A204.1 (cell line): ENCODE measurements around the gene ESPN.
"Not testable (repeated sequence)": the region's sequence is repeated elsewhere in the genome, so short reads cannot be mapped to it uniquely, and the experiment has no call there.

Experiments
- FAIRE-seq: peaks from 2 replicates; lab custom pipeline; 2012; peaks lifted over from hg19 to GRCh38; lab: Jason Lieb, UNC

Gene ESPN

DNA sequence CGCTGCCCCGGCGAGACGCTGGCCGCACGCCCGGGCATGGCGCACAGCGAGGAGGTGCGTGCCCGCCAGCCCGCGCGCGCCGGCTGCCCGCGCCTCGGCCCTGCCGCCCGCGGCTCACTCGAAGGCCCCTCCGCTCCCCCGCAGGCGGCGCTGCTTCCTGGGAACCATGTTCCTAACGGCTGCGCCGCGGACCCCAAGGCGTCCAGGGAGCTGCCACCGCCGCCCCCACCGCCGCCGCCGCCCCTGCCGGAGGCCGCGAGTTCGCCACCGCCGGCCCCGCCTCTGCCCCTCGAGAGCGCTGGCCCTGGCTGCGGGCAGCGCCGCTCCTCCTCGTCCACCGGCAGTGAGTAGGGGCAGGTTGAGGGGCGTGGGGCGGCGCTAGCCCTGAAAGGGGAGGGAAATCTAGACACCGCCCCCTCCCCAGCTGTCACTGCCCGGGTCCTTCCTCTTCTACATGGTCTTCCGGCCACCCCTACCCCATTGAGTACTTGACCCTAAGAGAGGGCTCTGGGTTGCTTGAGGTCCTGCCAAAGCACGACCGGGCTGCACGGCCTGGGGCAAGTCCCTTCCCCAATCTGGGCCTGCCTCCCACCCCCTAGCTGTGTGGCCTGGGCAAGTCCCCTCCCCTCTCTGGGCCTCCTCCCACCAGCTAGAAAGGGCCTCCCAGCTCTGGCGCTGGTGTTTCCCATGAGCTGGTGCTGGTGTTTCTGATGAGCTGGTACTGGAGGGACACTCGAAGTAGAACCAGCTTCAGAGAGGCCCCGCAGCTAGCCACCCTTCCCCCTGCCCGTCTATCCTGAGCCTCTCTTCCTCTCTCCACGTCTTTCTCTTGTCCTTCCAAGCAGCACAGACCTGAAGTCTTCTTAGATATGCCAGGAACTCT, 24.4 kb downstream of the ESPN start:
- no peak for FAIRE-seq

DNA sequence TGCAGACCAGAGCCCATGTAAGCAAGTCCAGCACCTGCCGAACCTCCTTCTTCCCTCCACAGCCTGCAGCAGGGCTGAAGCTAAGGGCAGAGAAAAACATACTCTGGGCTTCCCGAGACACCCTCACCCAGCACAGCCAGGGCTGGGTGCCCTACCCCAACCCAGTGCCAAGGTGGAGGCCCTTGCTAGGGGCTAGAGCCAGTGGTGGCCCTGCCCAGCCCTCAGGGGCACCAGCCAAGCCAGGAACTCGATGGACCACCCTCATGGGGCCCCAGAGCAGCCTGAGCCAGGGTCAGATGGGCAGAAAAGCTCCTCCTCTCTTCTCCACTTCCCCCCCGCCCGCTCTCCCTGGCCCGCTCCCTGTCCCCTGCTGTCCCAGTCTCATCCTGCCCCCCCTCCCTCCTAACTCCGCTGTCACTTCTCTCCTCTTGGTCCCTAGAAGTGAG, 25.5 kb downstream of the ESPN start:
- FAIRE-seq, result no peak

DNA sequence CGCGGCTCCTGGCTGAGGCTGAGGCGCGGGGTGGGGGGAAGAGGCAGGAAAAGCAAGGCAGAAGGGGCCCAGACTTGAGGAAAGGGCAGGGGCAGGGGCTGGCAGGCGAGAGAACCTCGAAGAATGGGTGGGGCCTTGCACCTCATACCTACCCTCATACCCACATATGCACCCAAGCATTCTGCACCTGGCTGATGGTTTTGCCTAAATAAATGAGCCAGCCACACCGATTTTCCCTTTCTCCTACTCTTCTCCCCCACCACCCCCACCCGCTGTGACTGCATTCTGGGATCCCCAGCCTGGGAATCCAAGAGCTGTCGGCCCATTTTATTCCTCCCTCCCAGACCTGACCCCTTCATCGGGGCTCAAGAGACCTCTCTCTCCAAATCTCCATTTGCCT, 25.9 kb downstream of the ESPN start:
- not testable (repeated sequence) for FAIRE-seq

DNA sequence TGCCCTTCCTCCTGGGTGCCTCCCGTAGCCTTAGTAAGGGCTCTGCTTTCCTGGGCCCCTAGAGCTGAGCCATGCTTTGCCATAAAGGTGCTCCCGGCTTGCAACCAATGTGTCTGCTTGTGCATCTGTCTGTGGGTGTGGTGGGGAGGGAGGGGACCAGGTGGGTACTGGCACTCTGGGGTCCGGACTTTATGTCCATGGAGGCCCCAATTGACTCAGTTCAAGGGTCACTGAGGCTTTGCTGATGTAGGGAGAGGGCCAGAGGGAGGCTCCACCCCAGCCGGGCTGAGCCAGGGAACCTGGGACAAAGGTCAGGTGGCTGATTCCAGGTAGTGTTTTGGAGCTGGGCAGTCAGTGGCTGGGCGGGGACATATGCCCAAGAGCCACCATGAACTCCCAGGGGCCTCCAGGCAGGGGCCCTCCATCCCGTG, 26.4 kb downstream of the ESPN start:
- no peak for FAIRE-seq

DNA sequence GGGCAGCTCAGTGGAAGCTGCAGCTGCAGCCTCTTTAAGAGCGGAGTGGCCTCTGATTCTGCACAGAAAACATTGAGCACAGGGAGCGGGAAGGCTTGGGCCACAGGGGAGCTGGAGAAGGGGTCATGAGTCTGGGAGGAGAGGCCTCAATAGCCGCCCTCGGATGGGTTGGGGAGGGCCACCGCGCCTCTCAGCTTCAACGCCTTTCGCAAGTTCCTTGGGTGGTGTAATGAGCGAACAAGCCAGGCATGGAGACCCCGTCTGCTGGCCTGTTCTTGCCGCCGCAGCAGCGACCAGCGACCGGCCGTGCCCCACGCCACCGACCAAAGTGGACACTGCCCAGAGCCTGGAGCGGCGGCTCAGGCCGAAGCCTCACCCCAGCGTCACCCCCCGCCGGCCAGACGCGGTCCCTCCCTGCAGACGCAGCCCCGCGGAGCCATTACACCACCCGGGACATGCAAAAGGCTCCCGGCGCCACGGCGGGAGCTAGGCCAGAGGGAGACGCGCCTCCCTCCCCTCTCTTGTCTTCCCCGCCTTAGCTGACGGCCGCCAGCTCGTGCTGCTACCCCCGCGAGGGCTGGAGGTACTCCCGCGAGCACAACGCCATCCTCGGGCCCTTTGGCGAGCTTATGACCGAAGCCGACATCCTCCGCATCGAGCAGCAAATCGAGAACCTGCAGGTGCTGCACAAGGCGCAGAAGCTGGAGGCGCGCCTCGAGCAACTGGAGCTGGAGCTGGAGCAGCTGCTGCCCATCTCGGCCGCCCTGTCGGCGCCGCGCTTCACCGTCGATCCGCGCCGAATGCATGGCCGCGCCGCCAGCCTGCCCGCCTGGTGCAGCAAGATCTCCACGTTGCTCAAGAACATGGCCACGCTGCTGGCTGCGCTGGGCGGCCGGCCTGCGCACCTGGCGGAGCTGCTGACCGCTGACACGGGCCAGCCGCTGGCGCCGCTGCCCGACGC, 29.6 kb downstream of the ESPN start:
- not testable (repeated sequence) for FAIRE-seq

DNA sequence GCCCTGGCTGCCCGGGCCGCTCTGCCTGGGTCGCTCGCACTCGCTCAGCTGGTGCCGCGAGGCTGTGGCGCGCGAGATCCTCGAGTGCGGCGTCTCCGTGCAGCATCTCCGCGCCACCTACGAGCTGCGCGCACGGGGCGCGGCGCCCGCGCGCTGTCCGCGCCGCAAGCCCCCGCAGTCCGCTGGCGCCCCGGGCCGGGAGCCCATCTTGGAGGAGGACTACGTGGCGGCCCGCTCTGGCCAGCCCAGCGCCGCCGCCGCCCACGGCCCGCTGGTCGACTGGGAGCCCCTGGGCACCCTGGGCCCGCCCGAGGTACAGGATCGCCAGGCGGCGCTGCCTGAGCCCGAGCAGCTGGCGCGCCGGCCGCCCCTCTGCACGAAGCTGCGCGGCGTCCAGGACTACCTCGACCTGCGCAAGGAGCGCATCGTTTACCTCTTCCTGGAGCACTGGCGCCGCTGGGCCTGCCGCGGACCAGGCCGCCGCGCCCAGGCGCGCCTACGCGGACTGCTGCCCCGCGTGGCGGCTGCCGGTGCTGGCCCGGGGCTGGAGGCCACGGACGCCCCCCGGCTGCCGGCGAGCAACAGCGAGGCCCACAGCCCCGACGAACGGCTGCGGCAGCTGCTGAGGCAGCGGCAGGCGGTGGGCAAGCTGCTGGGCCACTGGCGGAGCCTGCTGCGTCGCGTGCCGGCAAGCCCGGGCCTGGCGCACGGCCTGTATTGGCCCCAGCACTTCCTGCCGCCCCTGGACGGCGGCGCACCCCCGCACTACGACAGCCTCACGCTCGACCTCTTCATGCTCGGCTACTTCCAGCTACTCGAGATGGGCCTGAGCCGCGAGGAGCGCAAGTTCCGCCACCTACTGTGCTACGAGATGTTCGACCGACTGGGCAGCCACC, 30.5 kb downstream of the ESPN start:
- no peak for FAIRE-seq

DNA sequence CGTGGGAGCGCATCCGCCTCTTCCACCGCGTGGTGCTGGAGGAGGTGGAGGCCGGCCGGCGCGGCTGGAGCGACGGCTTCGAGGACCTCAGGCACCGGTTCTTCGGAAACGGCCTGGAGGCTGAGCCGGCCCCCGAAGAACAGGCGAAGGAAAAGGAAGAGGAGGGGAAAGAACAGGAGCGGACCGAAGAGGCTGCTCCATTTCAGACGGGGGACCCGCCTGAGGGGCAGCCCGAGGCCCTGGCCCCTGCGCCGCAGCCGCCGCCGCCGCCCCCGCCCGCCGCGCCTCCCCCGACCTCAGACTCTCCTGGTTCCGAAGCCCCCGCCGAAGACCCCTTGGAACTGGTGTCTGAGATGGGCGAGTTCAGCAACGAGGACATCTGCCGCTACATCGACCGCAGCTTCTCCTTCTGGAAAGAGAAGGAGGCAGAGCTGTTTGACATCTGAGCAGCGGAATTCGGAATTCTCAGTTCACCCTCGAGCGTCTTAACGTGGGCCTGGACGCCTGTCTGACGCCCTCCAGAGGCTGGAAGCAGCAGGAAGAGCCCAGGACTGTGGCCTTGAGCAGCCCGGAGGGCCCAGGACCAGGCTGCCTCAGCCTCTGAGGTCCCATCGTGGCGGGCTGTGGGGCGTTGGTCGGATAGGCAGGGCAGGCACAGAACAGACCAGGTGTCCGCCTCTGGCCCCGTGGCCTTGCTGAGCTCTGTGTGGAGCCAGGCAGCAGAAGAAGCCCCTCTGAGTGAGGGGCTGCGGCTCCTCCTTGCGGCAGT, 31.4 kb downstream of the ESPN start:
- not testable (repeated sequence) for FAIRE-seq

DNA sequence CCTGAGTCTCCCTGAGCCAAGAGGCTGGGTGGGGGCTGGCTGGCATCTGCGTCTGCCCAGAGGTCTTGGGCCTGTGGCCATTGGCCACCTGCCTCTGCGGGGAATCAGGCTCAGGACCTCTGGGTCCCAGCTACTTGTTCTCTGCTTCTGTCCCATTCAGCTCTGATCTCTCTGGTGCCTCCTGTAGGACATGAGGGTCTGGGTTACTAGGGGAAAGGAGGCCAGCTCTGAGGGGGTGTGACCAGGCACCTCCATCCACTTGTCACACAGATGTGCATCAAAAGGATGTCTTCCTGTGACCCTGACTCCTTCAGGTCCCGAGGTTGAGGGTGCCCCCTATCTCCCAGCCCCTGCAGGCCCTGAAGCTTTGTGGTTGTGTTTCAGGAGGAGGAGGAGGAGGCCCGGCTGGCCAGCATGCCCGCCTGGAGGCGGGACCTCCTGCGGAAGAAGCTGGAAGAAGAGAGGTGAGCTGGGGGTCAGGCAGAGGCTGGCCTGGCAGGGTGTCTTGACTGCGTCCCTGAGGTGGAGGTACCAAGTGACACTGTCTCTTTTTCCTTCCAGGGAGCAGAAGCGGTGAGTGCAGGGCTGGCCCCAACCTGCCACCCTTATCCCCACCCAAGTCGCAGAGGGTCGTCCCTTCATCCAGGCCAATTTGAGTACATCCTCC, 32.4 kb downstream of the ESPN start:
- no peak for FAIRE-seq

DNA sequence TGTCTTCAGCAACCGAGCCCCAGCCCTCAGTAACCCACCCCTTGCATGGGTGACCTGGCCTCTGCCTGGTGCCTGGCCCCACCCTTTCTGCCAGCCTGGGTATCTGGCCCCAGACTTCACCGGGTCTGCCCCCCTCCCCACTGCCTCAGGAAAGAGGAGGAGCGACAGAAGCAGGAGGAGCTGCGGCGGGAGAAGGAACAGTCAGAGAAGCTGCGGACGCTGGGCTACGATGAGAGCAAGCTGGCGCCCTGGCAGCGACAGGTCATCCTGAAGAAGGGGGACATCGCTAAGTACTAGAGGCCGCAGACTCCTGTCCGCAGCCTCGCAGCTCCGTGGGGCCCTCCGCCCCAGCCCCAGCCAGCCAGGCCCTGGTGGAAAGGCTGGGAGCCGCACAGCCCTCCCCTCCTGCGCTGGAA, 35.3 kb downstream of the ESPN start:
- FAIRE-seq, result no peak

DNA sequence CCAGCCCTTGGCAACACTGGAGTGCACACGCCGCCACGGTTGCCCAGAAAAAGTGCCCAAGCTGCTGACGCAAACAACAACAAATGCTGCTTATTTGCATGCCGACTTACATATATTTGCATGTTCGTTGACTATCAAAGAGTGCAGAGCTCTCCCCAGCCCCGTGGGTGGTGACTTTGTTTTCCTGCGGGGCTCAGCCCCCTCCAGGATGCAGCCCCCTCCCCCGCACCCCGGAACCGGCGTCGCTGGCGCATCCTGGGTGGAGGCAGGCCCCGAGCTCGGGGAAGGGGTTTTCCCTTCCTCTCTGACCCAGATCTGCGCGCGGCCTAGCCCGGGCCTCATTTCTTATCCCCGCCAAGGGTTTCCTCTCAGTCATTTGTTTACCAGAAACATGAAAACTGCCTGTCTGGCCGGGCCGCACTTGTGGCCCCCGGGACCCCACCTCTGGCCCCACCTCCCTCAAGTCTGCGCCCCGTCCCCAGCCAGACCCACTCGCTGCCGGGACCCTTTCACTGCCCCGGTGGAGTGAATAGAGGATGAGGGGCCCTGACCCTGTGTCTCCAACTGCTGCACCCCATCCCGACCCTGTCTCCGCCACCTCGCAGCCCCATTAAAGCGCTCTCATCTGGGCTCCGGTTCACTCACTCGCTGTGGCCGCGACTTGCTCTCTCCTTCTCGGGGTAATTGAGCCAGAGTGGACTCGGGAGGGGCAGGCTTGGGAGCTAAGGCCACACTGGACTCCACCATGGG, 35.9 kb downstream of the ESPN start:
- no peak for FAIRE-seq

DNA sequence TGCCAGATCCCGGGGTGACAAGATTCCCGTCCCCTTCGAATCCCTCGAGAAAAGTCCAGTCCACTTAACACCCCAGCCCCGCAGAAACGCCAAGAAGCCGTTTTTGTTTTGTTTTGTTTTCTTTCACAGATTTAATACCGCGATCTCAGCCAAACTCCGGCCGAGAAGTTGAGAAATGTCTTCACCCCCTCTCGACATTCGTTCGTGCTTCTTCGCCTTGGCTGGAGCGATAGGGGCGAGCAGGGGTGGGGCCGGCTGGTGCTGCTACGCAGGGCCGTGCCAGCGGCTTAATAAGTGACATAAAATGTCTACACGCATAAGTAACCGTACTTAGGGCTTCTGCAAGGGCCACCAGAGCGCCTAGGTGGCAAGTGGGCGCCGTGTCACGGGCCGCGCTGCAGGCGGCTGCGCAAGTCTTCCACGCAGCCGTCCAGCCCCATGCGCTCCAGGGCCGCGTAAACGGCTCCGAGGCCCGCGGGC, 36.5 kb downstream of the ESPN start:
- FAIRE-seq, result no peak

DNA sequence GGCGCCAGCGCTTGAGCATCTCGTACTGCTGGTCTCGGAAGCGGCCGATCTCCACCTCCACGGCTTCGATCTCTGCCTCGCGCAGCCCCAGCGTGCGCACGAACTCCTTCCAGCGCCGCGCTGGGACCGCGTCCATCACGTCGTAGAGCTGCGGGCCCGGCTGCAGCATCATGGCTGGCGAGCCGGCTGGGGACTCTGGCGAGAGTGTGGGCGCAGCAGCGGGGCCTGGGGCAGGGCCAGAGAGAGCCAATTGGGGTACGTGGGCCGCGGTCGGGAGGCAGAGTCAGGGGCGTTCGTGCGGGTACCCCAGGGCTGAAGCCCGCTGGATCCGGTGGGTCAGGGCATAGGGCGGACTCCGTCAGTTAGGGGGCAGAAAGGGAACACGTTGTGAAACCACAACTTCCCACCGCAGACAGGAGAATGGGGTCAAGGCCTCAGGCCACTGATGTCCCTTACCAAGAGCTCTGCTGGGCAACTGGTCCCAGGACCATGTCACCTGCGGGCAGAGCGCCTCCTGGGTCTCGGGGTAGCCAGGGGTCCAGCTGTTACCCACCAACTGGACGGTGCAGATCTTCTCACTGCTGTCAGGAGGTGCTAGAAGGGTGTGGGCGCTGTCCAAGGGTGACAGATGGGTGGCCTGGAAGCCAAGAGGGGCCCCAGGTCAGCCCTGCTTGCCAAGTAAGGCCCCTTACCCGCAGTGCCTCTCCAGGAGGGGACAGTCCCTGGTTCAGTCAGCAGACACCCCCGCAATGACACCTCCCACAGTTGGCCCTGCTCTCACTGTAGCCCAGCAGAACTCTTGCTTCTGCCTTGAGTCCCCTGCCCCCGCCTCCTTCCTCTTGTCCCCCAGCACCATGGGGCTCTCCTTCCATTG, 37.2 kb downstream of the ESPN start:
- no peak for FAIRE-seq

DNA sequence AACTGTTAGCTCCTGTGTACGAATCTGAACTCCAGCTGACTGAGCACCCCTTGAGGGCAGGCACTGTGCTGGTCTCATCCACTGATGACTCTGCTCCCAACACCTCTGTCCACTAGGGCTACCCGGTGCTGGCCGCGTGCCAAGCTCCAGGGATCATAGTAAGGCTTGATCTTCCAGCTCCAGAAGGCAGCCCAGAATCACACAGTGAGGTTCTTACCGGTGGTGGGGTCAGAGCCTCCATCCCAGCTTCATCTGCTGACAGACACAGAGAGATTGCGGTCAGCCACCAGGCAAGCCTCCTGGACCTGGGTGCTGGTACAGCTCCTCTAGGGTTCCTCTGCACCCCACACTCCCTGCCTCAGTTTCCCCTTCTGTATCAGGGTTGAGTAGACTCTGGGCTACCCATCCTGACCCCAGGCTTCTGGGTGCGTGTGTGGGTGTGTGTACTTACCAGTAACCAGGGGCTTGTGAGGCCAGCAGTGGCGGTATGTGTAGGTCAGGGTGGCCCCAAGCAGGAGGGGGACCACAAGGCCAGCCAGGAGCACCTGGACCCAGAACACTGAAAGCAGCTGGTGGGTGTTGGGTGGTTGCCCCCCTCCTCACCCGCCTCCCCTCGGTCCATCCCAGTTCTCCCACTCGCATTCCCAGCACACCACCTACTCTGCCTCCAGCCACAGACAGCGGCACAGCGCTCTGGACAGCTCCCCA, 38.0 kb downstream of the ESPN start:
- no peak for FAIRE-seq

DNA sequence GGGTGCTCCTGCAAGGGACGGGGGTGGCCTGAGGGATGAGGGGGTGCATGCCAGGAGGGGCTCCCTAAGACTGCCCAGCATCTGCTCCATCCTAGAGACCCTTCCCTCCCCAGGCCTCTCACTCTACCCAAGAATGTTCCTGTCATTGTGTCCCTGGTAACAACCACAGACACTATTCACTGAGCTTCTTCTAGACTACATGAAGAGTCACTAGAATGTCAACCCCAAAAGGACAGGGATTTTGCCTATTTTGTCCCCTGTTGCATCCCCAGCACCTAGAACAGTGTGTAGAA, 38.5 kb downstream of the ESPN start:
- no peak for FAIRE-seq

DNA sequence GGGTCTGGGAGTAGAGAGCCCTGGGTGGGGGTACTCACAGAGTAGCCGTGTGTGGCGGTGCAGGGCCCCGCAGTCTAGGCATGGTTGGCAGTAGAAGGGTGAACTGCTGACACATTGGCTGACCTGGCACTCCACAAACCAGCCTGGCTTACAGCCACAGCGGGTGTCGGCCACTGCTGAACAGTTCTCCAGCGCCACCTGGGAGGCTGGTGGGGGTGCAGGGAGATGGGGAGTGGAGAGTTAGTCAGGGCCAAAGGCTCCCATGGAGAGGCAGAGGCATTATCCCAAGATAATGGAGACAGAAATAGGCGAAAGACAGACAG, 39.9 kb downstream of the ESPN start:
- FAIRE-seq, result no peak

DNA sequence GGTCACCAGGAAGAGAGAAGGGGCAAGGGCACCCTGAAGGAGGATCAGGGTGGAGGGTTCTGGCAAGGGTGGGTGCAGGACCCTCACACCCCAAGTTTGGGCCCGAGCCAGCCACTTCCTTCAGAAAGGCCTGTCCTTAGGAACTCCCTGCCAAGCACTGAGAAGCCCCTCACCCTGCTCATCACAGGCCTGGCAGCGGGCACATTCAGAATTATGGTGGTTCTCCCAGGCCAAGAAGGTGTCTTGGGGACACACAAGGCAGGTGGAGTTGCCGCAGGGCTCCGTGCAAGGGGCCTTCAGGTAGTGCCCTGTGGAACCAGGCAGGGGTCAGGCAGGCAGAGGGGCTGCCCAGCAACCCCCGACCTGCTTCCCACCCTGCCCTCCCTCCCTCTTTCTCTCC, 40.3 kb downstream of the ESPN start:
- no peak for FAIRE-seq

DNA sequence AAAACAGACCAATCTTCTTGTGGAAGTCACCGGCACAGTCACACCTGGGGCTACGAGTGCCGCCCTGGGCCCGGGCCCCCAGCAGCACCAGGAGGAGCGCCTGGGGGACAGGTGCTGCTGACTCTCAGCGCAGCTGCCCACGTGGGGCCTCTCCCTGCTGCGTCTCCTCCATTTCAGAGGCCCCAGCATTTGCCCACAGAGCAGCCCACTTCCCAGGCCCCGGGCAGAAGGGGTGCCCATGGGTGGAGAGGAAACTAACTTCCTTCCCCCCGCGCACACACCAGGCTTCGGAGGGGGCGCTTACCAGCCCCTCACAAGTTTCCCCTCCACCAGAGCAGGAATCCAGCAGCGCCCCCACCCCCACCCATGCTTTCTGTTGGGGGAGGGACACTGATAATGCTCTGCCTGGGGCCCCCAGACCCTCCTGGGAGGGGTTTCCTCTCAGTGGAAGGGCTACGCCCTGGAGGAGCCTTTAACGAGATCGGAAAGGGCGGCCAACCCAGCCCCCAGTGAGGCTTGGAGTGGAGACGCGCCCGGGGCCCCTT, 41.0 kb downstream of the ESPN start:
- no peak for FAIRE-seq

DNA sequence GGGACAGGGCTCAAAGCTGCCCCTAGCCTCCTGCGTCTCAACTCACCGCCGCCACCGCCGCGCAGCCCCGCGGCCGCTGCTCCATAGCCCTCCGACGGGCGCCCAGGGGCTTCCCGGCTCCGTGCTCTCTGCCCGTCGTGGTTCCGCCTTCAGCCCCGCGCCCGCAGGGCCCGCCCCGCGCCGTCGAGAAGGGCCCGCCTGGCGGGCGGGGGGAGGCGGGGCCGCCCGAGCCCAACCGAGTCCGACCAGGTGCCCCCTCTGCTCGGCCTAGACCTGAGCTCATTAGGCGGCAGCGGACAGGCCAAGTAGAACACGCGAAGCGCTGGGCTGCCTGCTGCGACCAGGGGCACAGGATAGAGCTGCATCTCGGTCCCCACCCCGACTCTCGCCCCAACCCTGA, 41.4 kb downstream of the ESPN start, which contains the start of gene TNFRSF25:
TNFRSF25 (minus strand) TSS at position 151 of the 400 bp plus-strand sequence; CDS start at position 85, 66 bp downstream.
- no peak for FAIRE-seq
